ENCODE data around the gene SNRNP35.

Gene SNRNP35

DNA sequence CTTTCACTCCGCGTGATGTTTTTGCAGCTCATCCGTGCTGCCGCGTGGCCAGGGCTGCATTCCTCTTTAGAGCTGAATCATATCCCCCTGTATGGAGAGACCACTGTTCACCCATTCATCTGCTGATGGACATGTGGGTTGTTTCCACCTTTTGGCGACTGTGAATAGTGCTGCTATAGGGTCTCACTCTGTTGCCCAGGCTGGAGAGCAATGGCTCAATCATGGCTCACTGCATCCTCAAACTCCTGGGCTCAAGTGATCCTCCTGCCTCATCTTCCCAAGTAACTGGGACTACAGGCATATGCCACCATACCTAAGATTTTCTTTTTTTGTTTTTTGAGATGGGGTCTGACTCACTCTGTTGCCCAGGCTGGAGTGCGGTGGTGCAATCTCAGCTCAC lies 39.1 kb downstream of the SNRNP35 start:
- CTCF ChIA-PET: no interaction called here
- Histone ChIP-seq H3K4me1 (ENCODE audit: control insufficient read depth, insufficient read depth, low read length) (no peaks in the 10 kb centered on the region), H3K27ac (ENCODE audit: extremely low read depth, low read depth, low read length) (no peak overlapping the region), H3K9me3 (ENCODE audit: control insufficient read depth, insufficient read depth, low read depth, low read length) (no peaks in the 10 kb centered on the region), H3K4me3 (ENCODE audit: low read depth, low read length) (no peak overlapping the region), H3K36me3 (ENCODE audit: control insufficient read depth in 2 of 2, insufficient read depth in 1 of 2, low read length in 2 of 2) (peaks cover 0 to 38% of the 10 kb centered on the region in 2 experiments; a peak in 2 of 3 replicates)
- no peak for TF ChIP-seq SCRT2 (tag by site-specific recombination; IDR thresholded peaks at IDR 0.05)
- TF ChIP-seq ZNF37A (tag by site-specific recombination; IDR thresholded peaks at IDR 0.05): no peak
- TF ChIP-seq ZNF121 (tag by site-specific recombination; IDR thresholded peaks at IDR 0.05): peak; percentile 42; the same call in 1 of the 2 replicates
- POLR2A ChIA-PET: interaction anchor here (0.6 kb wide), 1 partner anchor 82 kb away, joined by 3 read pairs; no protein-coding TSS in a partner anchor

DNA sequence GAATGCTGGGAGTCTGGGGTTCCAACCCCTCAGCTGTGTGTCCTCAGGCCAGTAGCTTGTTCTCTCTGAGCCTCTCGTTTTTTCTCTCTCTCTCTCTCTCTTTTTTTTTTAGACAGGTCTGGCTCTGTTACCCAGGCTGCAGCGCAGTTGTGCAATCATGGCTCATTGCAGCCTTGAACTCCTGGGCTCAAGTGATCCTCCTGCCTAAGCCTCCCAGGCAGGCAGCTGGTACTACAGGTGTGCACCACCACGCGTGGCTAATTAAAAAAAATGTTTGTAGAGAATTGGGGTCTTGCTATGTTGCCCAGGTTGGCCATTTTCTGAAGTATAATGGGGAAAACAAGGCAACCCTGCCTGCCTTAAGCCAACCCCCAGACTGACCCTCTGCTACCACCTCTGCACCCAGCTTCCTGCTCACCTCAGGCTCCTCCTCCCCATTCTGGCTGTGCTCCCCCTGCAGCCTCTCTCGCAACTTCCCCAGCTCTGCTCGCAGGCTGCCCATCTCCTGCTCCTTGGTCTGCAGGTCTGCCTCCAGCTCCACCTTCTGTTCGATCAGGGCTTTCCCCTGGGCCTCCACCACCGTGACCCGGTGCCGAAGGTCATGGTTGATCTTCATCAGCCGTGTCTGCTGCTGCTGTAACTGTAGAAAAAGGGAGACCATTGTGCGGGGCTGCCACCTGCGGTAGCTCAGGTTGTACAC lies 40.3 kb downstream of the SNRNP35 start:
- Histone ChIP-seq H3K36me3 (ENCODE audit: control insufficient read depth in 2 of 2, insufficient read depth in 1 of 2, low read length in 2 of 2) (peaks cover 0 to 40% of the 10 kb centered on the region in 2 experiments; a peak in 2 of 3 replicates), H3K4me1 (ENCODE audit: control insufficient read depth, insufficient read depth, low read length) (no peaks in the 10 kb centered on the region), H3K9me3 (ENCODE audit: control insufficient read depth, insufficient read depth, low read depth, low read length) (no peaks in the 10 kb centered on the region), H3K27ac (ENCODE audit: extremely low read depth, low read depth, low read length) (no peak overlapping the region), H3K4me3 (ENCODE audit: low read depth, low read length) (no peak overlapping the region)
- POLR2A ChIA-PET: no interaction called here
- CTCF ChIA-PET: interaction anchor here (0.9 kb wide), 1 partner anchor 16 kb away, joined by 3 read pairs; no protein-coding TSS in a partner anchor
- TF ChIP-seq ZBTB48 (tag by site-specific recombination; IDR thresholded peaks at IDR 0.05) (no peak), ZNF121 (tag by site-specific recombination; IDR thresholded peaks at IDR 0.05) (0 out of 2 replicates have a peak, but pooled peaks have one; percentile 15), ZNF600 (tag by site-specific recombination; IDR thresholded peaks at IDR 0.05) (no peak), SP2 (tag by site-specific recombination; IDR thresholded peaks at IDR 0.05) (no peak)

DNA sequence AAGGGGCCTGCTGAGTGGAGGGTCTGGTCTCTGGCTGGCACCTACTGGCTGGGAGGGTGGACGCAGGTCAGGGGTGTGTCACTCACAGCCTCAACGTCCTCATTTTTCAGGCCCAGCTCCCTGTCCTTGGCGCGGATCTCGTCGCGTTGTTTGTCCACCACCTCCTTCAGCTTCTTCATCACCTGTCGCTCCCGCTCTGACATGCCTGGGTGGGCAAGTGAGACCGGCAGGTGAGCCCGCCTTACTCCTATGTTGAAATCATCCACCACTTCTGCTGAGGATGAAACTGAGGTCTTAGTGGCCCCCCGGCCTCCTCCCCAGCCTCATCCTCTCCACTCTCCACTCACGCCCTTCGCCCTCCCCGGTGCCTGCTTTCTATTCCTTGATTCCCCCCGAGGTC lies 41.4 kb downstream of the SNRNP35 start:
- ChIA-PET CTCF (no interaction called here), POLR2A (no interaction called here)
- TF ChIP-seq SETDB1 (IDR thresholded peaks at IDR 0.05; ENCODE audit: insufficient read length, low read length) (no peak), MEIS1 (CRISPR knock-in tag; IDR thresholded peaks at IDR 0.05; ENCODE audit: borderline replicate concordance) (no peak), ZNF624 (tag by site-specific recombination; IDR thresholded peaks at IDR 0.05) (no peak), ZNF202 (tag by site-specific recombination; IDR thresholded peaks at IDR 0.05; ENCODE audit: borderline replicate concordance) (no peak), ZNF132 (tag by site-specific recombination; IDR thresholded peaks at IDR 0.05; ENCODE audit: borderline replicate concordance) (no peak), PRDM1 (tag by site-specific recombination; IDR thresholded peaks at IDR 0.05) (no peak), ZBTB48 (tag by site-specific recombination; IDR thresholded peaks at IDR 0.05) (no peak), SP3 (tag by site-specific recombination; IDR thresholded peaks at IDR 0.05) (no peak), ZNF510 (tag by site-specific recombination; IDR thresholded peaks at IDR 0.05; ENCODE audit: insufficient replicate concordance) (no peak), SCRT2 (tag by site-specific recombination; IDR thresholded peaks at IDR 0.05) (peak; percentile 85), SCRT1 (tag by site-specific recombination; IDR thresholded peaks at IDR 0.05; ENCODE audit: borderline replicate concordance) (peak; percentile 70; the same call in 1 of the 2 replicates), ZNF558 (tag by site-specific recombination; IDR thresholded peaks at IDR 0.05) (no peak), OSR2 (tag by site-specific recombination; IDR thresholded peaks at IDR 0.05) (no peak), ZNF664 (tag by site-specific recombination; IDR thresholded peaks at IDR 0.05) (no peak), KLF16 (tag by site-specific recombination; IDR thresholded peaks at IDR 0.05) (no peak), ZSCAN16 (tag by site-specific recombination; IDR thresholded peaks at IDR 0.05) (no peak)
- TF ChIP-seq, protein P1, sequence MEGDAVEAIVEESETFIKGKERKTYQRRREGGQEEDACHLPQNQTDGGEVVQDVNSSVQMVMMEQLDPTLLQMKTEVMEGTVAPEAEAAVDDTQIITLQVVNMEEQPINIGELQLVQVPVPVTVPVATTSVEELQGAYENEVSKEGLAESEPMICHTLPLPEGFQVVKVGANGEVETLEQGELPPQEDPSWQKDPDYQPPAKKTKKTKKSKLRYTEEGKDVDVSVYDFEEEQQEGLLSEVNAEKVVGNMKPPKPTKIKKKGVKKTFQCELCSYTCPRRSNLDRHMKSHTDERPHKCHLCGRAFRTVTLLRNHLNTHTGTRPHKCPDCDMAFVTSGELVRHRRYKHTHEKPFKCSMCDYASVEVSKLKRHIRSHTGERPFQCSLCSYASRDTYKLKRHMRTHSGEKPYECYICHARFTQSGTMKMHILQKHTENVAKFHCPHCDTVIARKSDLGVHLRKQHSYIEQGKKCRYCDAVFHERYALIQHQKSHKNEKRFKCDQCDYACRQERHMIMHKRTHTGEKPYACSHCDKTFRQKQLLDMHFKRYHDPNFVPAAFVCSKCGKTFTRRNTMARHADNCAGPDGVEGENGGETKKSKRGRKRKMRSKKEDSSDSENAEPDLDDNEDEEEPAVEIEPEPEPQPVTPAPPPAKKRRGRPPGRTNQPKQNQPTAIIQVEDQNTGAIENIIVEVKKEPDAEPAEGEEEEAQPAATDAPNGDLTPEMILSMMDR (tag by site-specific recombination; IDR thresholded peaks at IDR 0.05): no peak

More for the DNA sequence above, 41.4 kb downstream of the SNRNP35 start:
- H3K9me3 ChIP-seq (ENCODE audit: control insufficient read depth, insufficient read depth, low read depth, low read length): no peaks in the 10 kb centered on the region
- H3K36me3 ChIP-seq (ENCODE audit: control insufficient read depth in 2 of 2, insufficient read depth in 1 of 2, low read length in 2 of 2): peaks cover 0 to 43% of the 10 kb centered on the region in 2 experiments; a peak in 2 of 3 replicates
- H3K4me1 ChIP-seq (ENCODE audit: control insufficient read depth, insufficient read depth, low read length): no peaks in the 10 kb centered on the region
- no peak overlapping the region for H3K4me3 ChIP-seq (ENCODE audit: low read depth, low read length)
- H3K27ac ChIP-seq (ENCODE audit: extremely low read depth, low read depth, low read length): no peak overlapping the region

All from HEK293 (cell line).